GM12878 (cell line): ENCODE results near the gene MESP2. TPM values are rescaled to one million over a fixed set of nuclear protein-coding genes. Genes with fewer than 3 reads are reported as not detected.

ENCODE experiments used
- ATAC-seq: fragments of 200-7000 bp; cut with Tn5 transposase; 3 replicates; pipeline ENCODE4 v1.9.1; 2020; ENCODE audit warnings: mild to moderate bottlenecking, moderate library complexity
- BruUV-seq: library from RNA; stranded (reverse); fragments of 400-500 nt; replicated peaks from 2 replicates; lab custom pipeline; 2021; lab: Mats Ljungman, UMichigan
- CTCF ChIA-PET: fragments of 300-600 bp; sonication (Branson Sonifier 250); formaldehyde crosslinking; extraction: SDS; loops from one replicate; lab custom pipeline; 2021; ENCODE audit warnings: inconsistent platforms; lab: Yijun Ruan, JAX
- POLR2A ChIA-PET: fragments of 350-600 bp; formaldehyde crosslinking; extraction: SDS; loops from one replicate; lab custom pipeline; 2021; ENCODE audit warnings: inconsistent platforms; lab: Charles Lee
- RAD21 ChIA-PET: fragments of 300-600 bp; sonication (Branson Sonifier 250); formaldehyde crosslinking; loops from one replicate; lab custom pipeline; 2023; ENCODE audit warnings: antibody characterized with exemption; ENCODE audit not compliant: unreplicated experiment; lab: Charles Lee
- SMC1A ChIA-PET: fragments of 300-600 bp; sonication (Branson Sonifier 250); formaldehyde crosslinking; loops from one replicate; lab custom pipeline; 2023; ENCODE audit not compliant: unreplicated experiment, uncharacterized antibody; lab: Charles Lee
- DNase-seq: peaks from one replicate; pipeline ENCODE4 v3.0.0-alpha.2; 2011; ENCODE audit warnings: low read depth, low spot score
- FAIRE-seq: peaks from 3 replicates; lab custom pipeline; 2011; peaks lifted over from hg19 to GRCh38; lab: Jason Lieb, UNC
- H2AFZ ChIP-seq: 2 replicates; pipeline ENCODE4 v1.6.0; 2011; ENCODE audit warnings: low read depth, low read length, control low read depth; ENCODE audit not compliant: control insufficient read depth
- H3K27ac ChIP-seq: 2 replicates; pipeline ENCODE4 v1.5.1; 2011; ENCODE audit warnings: control low read depth; ENCODE audit not compliant: control insufficient read depth, insufficient read depth
- H3K27me3 ChIP-seq, 2 experiments: replicated peaks in 1 of 2; 2 replicates each; pipeline versions ENCODE4 v1.6.0 to v1.6.1; 2011; ENCODE audit warnings: low read length in 1 of 2; ENCODE audit not compliant: control insufficient read depth in 2 of 2, insufficient read depth in 2 of 2
- H3K36me3 ChIP-seq, 2 experiments: 2 replicates each; pipeline ENCODE4 v1.5.1; 2011; ENCODE audit warnings: low read length in 1 of 2; ENCODE audit not compliant: control insufficient read depth in 2 of 2, insufficient read depth in 2 of 2
- H3K4me1 ChIP-seq: 2 replicates; pipeline ENCODE4 v1.6.1; 2011; ENCODE audit warnings: mild to moderate bottlenecking, low read length, moderate library complexity, mixed read lengths; ENCODE audit not compliant: control insufficient read depth, insufficient read depth
- H3K4me2 ChIP-seq: 2 replicates; pipeline ENCODE4 v1.6.0; 2011; ENCODE audit warnings: control low read depth; ENCODE audit not compliant: control insufficient read depth, insufficient read depth
- H3K4me3 ChIP-seq: fragments of 200-600 bp; sonication (generic); 2 replicates; pipeline ENCODE4 v1.5.1; 2016
- H3K79me2 ChIP-seq: 2 replicates; pipeline ENCODE4 v1.6.0; 2011; ENCODE audit warnings: low read length; ENCODE audit not compliant: control insufficient read depth, insufficient read depth
- H3K9ac ChIP-seq: 2 replicates; pipeline ENCODE4 v1.8.0; 2011; ENCODE audit warnings: low read length, control low read depth, mixed read lengths; ENCODE audit not compliant: control insufficient read depth, insufficient read depth
- H3K9me3 ChIP-seq: replicated peaks from 3 replicates; pipeline ENCODE4 v1.5.1; 2011; ENCODE audit warnings: mild to moderate bottlenecking, low read length; ENCODE audit not compliant: control insufficient read depth, insufficient read depth
- H4K20me1 ChIP-seq: 2 replicates; pipeline ENCODE4 v1.6.0; 2011; ENCODE audit not compliant: control insufficient read depth, insufficient read depth
- BCLAF1 ChIP-seq: fragments of 450-650 bp; IDR thresholded peaks from 2 replicates; pipeline ENCODE4 v1.6.1; 2017; ENCODE audit warnings: antibody characterized with exemption, mild to moderate bottlenecking, moderate library complexity
- BHLHE40 ChIP-seq, 2 experiments: fragments of 450-650 bp in 1 of 2; IDR thresholded peaks; 2 replicates each; pipeline ENCODE4 v1.6.1; 2011 to 2017; ENCODE audit warnings: low read depth in 2 of 2, borderline replicate concordance in 1 of 2, improper control_type of control experiment in 1 of 2, low read length in 1 of 2, mild to moderate bottlenecking in 1 of 2
- CBFB ChIP-seq: IDR thresholded peaks from 2 replicates; pipeline ENCODE4 v1.6.1; 2016; ENCODE audit warnings: antibody characterized with exemption, low read depth
- FOS ChIP-seq: IDR thresholded peaks from 3 replicates; pipeline ENCODE4 v1.6.1; 2011; ENCODE audit warnings: borderline replicate concordance; ENCODE audit not compliant: insufficient read length; ENCODE audit errors: extremely low read depth
- IRF4 ChIP-seq: IDR thresholded peaks from 2 replicates; pipeline ENCODE4 v1.6.1; 2011; ENCODE audit warnings: low read depth, low read length
- KLF5 ChIP-seq: fragments of 450-650 bp; IDR thresholded peaks from 2 replicates; pipeline ENCODE4 v1.6.1; 2014; ENCODE audit warnings: mild to moderate bottlenecking; ENCODE audit not compliant: partially characterized antibody
- MEF2A ChIP-seq: IDR thresholded peaks from 2 replicates; pipeline ENCODE4 v1.6.1; 2011; ENCODE audit warnings: low read depth, mild to moderate bottlenecking, low read length, moderate library complexity; ENCODE audit not compliant: insufficient read depth
- PAX5 ChIP-seq: IDR thresholded peaks from 2 replicates; pipeline ENCODE4 v1.6.1; 2011; ENCODE audit warnings: low read depth, low read length, borderline replicate concordance
- PBX3 ChIP-seq: IDR thresholded peaks from 2 replicates; pipeline ENCODE4 v1.6.1; 2011; ENCODE audit warnings: mild to moderate bottlenecking, low read depth, low read length, moderate library complexity; ENCODE audit not compliant: insufficient replicate concordance
- POU2F2 ChIP-seq: IDR thresholded peaks from 3 replicates; pipeline ENCODE4 v1.6.1; 2011; ENCODE audit warnings: low read depth, mild to moderate bottlenecking, low read length, borderline replicate concordance
- RUNX3 ChIP-seq: IDR thresholded peaks from 2 replicates; pipeline ENCODE4 v1.6.1; 2012; ENCODE audit warnings: low read length, inconsistent platforms
- SIN3A ChIP-seq: IDR thresholded peaks from 2 replicates; pipeline ENCODE4 v1.6.1; 2012; ENCODE audit warnings: low read depth, low read length, improper control_type of control experiment
- SIX5 ChIP-seq: IDR thresholded peaks from 2 replicates; pipeline ENCODE4 v1.6.1; 2011; ENCODE audit warnings: mild to moderate bottlenecking, low read depth, low read length, moderate library complexity; ENCODE audit not compliant: severe bottlenecking
- SREBF1 ChIP-seq: IDR thresholded peaks from 2 replicates; pipeline ENCODE4 v1.6.1; 2012; ENCODE audit warnings: mild to moderate bottlenecking, low read length
- WRNIP1 ChIP-seq: IDR thresholded peaks from 2 replicates; pipeline ENCODE4 v1.6.1; 2011; ENCODE audit warnings: low read depth, low read length, improper control_type of control experiment, borderline replicate concordance
- ZNF622 ChIP-seq: fragments of 450-650 bp; IDR thresholded peaks from 2 replicates; pipeline ENCODE4 v1.6.1; 2017; ENCODE audit warnings: mild to moderate bottlenecking, inconsistent platforms
- WGBS: methylation state at CpG from one replicate; pipeline ENCODE4 v1.1.6; 2016; ENCODE audit warnings: low lambda C conversion rate; ENCODE audit not compliant: insufficient replicate concordance, insufficient coverage; ENCODE audit errors: missing lambda C conversion rate; 5-methylcytosine and 5-hydroxymethylcytosine counted together
- in situ Hi-C: fragments of 300-500 bp; cut with MboI; formaldehyde crosslinking; loops from 9 replicates; pipeline ENCODE4 v1.14.3; 2018; ENCODE audit warnings: mixed read lengths
- intact Hi-C: fragments of 100-400 bp; cut with micrococcal nuclease; formaldehyde crosslinking; loops from one replicate; pipeline ENCODE4 v1.14.2; 2022; ENCODE audit not compliant: unreplicated experiment
- polyA plus RNA-seq, 11 experiments: library from polyadenylated mRNA; depleted of rRNA in 4 of 11; unstranded in 6 of 11; stranded (reverse) in 5 of 11; fragments of >200 nt; fragmentation: Nextera tagmentation in 4 of 11; fragmentation: Illumina TruSeq in 1 of 11; extraction: Ambion mirVana in 4 of 11; extraction: Trizol in 1 of 11; gene quantifications; 1 replicate in 1 of 11; 2 replicates in 10 of 11; pipeline versions ENCODE4 v1.2.1 to v1.2.3, GENCODE V29; 2011 to 2016; ENCODE audit warnings: inconsistent platforms in 2 of 11, missing spikeins in 2 of 11, low read depth in 1 of 11
- total RNA-seq, 4 experiments: library from RNA; depleted of rRNA in 3 of 4; stranded (reverse); fragments of >200 nt in 3 of 4; fragmentation: Illumina TruSeq in 1 of 4; extraction: Trizol in 1 of 4; gene quantifications; 2 replicates each; pipeline versions ENCODE4 v1.2.1 to v1.2.3, GENCODE V29; 2013 to 2021
- TF ChIP-seq, protein P1 (sequence below): fragments of 450-650 bp; IDR thresholded peaks from 2 replicates; pipeline ENCODE4 v1.6.1; 2016; ENCODE audit warnings: mild to moderate bottlenecking

MESP2 gene
- total and polyA plus RNA-seq, 10 of the 15 experiments (the other 5 are each of a cell fraction or from before 2014, with no cell fraction given): 0.04 TPM; not detected in 9

DNA sequence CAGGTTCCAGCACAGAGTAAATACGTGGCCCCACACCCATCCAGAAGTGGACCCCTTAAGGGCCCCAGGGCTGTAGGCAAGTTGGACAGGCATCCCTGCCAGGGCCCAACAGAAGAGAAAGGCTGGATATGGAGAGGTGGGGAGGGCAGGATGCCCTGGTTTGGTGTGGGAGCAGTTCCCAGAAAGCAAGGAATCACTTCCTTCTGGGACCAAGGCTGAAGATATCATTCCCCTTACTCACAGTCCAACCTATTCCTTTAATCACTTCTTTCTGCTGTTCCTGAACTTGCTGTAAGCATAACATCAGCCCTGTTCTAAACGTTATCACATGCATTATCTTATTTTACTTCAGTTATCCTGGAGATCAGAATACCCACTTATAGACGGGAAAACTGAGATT lies 6.1 kb upstream of the MESP2 start:
- no peak for TF ChIP-seq KLF5
- TF ChIP-seq BHLHE40 (IDR thresholded peaks at IDR 0.05; ENCODE audit: borderline replicate concordance in 1 of 2, low read depth in 2 of 2, low read length in 1 of 2): no peak
- TF ChIP-seq SIX5: no peak
- no peak for TF ChIP-seq MEF2A
- no peak for TF ChIP-seq RUNX3
- TF ChIP-seq, protein P1, sequence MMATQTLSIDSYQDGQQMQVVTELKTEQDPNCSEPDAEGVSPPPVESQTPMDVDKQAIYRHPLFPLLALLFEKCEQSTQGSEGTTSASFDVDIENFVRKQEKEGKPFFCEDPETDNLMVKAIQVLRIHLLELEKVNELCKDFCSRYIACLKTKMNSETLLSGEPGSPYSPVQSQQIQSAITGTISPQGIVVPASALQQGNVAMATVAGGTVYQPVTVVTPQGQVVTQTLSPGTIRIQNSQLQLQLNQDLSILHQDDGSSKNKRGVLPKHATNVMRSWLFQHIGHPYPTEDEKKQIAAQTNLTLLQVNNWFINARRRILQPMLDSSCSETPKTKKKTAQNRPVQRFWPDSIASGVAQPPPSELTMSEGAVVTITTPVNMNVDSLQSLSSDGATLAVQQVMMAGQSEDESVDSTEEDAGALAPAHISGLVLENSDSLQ: no peak
- TF ChIP-seq PBX3: no peak
- no peak for TF ChIP-seq ZNF622
- no peak for TF ChIP-seq FOS
- TF ChIP-seq PAX5: no peak
- TF ChIP-seq BCLAF1: no peak
- TF ChIP-seq SREBF1: no peak
- TF ChIP-seq IRF4: no peak
- no peak for TF ChIP-seq CBFB
- no peak for TF ChIP-seq SIN3A
- no peak for TF ChIP-seq WRNIP1
- TF ChIP-seq POU2F2: no peak
- TF ChIP-seq, all 136 proteins: peak for 0
- H3K4me2 ChIP-seq: no peak overlapping the region
- no peak overlapping the region for H3K4me3 ChIP-seq
- FAIRE-seq: no peak
- no peaks in the 10 kb centered on the region for H3K27me3 ChIP-seq
- ChIA-PET SMC1A (interaction anchor here (0.8 to 1.5 kb wide), 2 partner anchors 8 to 105 kb away, joined by 3 to 5 read pairs; no protein-coding TSS in a partner anchor), RAD21 (interaction anchor here (1.3 to 2.5 kb wide), 2 partner anchors 105 kb away, joined by 3 to 10 read pairs; no protein-coding TSS in a partner anchor), POLR2A (no interaction called here), CTCF (interaction anchor here (1.9 to 7.0 kb wide), 3 partner anchors 9 to 105 kb away, joined by 11 to 40 read pairs (median 14); no protein-coding TSS in a partner anchor)
- ATAC-seq: no peak
- WGBS: 30% methylated on average over 3 of the region's 3 CpGs
- in situ Hi-C loops (no loop called here), intact Hi-C loops (no loop called here)
- no TSS peak for BruUV-seq
- no peak overlapping the region for H3K27ac ChIP-seq
- H4K20me1 ChIP-seq: no peaks in the 10 kb centered on the region
- H2AFZ ChIP-seq: no peak overlapping the region
- H3K4me1 ChIP-seq: no peaks in the 10 kb centered on the region
- H3K79me2 ChIP-seq: no peaks in the 10 kb centered on the region
- no peak overlapping the region for H3K9ac ChIP-seq
- no peak for DNase-seq
- no peaks in the 10 kb centered on the region for H3K9me3 ChIP-seq
- H3K36me3 ChIP-seq: no peaks in the 10 kb centered on the region
